ENCODE data around the gene KLHL30. TPM values are rescaled to one million over a fixed set of nuclear protein-coding genes. Genes with fewer than 3 reads are reported as not detected.
"Not testable (repeated sequence)": the region's sequence is repeated elsewhere in the genome, so short reads cannot be mapped to it uniquely, and the experiment has no call there.

The KLHL30 gene
- total RNA-seq, 1 donor from 2014 or later, result 1.1 TPM

DNA sequence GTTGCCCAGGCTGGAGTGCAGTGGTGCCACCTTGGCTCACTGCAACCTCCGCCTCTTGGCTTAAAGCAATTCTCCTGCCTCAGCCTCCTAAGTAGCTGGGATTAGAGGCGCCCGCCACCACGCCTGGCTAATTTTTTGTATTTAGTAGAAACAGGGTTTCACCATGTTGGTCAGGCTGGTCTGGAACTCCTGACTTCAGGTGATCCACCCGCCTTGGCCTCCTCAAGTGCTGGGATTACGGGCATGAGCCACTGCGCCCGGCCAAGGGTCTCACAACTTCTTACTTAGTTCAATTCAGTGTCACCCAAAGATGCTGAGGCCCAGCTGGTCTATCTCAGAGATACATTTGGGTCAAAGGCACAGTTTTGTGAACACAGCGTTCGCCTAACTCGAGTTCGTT is 22.8 kb upstream of the KLHL30 start:
- ATAC-seq; DNase-seq (ENCODE audit: low spot score); intact Hi-C loops (cut with DNase I): not testable (repeated sequence)

GRCh38 chr2:238116298-238117198 is 21.9 kb upstream of the KLHL30 start:
- ATAC-seq, result no peak
- DNase-seq (ENCODE audit: low spot score), result no peak
- intact Hi-C loops (cut with DNase I), result no loop called here

DNA sequence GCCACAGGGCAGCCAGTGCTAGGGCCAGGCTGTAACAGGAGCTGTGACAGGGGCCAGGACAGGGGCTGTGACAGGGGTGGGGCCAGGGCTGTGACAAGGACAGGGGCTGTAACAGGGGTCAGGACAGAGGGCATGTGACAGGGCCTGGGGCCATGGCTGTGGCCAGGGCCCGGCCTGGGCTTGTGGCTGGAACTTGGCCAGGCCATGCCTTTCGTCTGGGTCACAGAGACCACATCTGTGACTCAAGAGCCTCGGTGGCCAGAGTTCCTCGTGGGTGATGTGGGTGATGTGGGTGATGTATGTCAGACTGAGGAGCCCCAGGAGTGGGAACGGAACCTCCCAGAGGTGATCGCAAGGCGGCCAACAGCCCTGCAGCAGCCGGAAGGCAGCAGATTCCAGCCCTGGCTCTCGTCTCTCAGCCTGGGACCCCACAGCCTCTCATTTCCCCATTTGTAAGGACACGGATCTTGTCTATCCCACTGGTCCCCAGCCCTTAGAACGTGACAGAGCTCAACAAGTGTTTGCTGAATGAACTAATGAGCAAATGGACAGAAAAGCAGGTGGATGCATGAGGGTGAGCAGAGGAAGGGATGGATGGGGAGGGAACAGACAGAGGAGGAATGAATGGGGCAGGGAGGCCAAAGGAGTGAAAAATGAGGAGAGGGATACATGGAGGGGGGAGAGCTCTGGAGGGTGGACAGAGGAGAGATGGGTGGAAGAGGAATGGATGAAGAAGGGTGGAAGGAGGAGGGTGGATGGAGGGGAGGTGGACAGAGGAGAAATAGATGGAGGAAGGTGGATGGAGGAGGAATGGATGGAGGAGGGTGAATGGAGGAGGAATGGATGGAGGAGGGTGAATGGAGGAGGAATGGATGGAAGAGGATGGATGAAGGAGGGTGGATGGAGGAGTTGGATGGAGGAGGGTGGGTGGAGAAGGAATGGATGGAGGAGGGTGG is 21.0 kb upstream of the KLHL30 start:
- ATAC-seq (no peak), DNase-seq (ENCODE audit: low spot score) (no peak)

DNA sequence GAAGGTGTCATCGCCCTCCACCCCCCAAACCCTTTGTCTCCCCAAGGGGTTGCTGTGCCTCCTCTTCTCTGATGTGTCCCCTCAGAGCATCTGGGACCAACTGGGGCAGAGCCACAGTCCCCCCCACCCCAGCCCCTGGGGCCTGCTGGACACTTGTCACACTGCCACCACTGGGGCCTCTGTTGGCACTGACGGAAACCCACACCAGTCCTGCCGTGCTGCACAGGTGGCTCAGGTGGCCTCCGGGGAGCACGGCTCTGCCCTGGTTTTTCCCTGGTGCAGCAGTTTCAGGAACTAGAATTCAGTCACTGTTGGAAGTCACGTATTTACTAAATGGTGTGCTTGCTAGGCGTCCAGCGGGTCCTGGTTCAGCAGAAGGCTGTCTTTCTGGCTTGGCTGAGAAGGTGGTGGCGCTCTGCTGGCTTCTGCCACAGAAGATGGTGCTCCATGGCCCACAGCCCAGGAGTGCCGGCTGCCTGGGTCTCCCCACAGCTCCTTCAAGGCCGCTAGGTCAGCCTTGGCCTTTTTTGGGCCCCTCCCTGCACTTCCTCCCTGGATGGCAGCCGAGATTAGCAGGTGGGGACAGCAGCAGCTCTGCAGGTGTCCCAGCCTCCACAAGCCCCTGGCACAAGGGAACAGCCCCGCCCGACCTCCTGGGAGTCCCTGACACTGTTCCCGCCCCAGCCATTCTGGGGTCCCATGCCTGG is 18.6 kb upstream of the KLHL30 start:
- DNase-seq (ENCODE audit: low spot score) (no peak), ATAC-seq (no peak)
- intact Hi-C loops (cut with DNase I), result no loop called here

More for the DNA sequence above, 21.0 kb upstream of the KLHL30 start:
- intact Hi-C loops (cut with DNase I), result no loop called here

DNA sequence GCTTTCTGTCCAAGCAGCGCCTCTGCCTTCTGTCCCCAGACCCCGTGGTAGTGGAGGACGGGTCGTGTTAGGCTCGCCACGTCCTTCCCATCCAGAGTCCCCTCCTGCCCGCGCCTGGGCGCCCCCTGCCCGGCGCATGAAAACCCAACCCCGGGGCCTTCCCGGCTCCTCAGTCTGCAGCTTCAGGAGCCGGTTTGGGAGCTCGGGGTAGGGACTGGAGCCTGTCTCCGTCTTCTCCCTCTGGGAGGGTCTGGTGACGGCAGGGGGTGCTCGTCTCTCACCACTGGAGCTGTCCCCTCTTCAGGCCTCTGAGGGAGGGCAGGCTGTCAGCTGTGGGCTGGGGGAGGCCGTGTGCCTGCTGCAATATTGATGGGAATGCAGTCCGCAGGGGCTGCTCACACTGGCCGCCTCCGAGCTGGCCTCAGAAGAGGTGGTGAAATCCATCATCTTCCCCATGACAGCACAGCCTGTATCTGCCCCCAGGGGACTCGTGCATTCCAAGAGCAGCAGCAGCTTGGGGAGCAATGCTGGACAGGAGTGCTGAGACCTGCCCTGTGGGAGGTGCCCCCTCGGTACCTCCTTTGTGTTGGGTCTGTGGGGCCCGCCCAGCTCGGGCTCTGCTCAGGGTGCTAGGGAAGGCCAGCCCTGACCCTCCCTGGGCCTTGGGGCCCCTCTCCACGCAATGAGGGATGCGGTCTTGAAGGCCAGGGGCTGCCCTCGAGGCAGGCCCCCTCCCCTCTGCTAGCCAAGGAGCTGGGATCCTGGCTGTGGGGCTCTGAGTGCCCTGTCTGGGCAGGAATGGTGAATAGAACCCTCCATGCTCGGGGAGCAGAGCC is 17.8 kb upstream of the KLHL30 start:
- intact Hi-C loops (cut with DNase I), result no loop called here
- no peak for DNase-seq (ENCODE audit: low spot score)
- ATAC-seq, result no peak

- ATAC-seq (no peak), DNase-seq (ENCODE audit: low spot score) (no peak)
- intact Hi-C loops (cut with DNase I), result no loop called here
Observed at GRCh38 chr2:238121511-238122286, 16.8 kb upstream of the KLHL30 start.

DNA sequence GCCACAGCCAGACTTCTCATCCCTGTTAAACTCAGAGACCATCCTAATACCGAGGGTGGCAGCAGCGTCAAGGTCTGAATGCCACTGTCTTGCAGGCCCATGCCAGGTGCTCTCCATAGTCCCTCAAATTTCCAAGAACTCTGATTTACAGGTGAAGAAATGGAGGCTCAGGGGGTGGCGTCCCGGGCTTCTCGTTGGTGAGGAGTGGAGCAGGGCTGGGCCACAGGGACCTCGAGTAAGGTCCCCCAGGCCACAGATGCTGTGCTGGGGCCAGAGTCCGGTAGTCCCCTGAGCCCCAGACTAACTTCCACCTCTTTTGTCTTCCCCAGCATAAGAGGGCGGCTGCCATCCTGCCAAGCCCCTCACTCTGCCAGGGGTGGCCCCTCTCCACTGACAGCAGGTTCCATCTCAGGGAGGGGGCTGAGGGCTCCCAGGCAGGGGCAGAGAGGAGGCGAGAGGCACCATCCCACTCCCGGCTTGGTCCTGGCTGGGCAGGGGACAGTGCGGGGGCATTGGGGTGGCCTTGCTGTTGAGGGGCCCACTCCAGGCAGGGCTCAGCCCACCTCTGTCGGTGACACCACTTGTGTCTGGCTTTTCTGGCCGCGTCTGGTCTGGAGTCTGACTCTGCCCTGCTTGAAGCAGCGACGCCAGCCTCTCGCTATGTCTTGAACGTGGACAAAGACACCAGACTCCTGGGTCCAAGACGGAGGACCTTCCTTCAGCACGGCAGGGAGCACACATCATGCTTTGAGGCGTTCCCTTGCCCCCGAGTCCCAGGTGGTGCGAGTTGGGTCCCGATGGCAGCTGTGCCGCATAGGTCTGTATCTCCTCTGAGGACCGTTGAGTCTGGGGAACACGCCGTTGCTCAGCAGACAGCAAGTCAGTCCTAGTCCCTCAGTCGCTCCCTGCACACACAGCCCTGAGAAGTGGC is 15.9 kb upstream of the KLHL30 start:
- no peak for DNase-seq (ENCODE audit: low spot score)
- intact Hi-C loops (cut with DNase I), result no loop called here

DNA sequence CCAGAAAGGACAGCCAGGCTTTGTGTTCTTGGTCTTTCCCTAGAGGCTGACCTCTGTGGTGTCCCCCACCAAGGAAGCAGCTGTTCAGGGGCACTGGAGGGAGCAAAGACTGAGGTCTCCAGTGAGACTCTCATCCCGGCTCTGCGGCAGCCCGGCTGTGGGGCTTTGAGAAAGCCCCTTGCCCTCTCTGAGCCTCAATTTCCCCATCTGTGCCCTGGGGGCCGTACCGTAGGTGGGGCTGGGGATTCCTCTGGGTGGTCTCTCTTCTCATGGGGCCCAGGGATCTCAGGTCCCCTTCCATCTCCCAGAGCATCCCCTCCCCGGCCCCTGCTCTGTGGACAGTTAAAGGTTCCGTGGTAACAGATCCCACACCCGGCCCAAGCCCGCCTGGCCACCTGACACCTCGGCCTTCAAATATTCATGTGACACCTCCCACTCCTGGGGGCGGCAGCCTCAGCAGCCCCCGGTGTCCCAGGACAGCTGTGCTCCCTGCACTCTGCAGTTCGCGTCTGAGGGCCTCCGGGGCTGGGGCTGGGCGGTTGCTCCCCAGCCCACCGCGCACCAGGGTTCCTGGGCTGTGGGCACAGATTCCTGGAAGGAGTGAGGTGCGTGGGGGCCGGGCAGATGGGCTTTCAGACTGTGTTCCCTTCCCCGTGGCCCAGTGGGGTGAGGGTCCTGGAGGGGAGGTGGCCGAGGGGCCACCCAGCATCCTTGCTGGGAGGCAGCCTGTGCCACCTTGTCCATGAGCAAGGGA is 15.1 kb upstream of the KLHL30 start:
- intact Hi-C loops (cut with DNase I), result no loop called here
- no peak for ATAC-seq
- DNase-seq (ENCODE audit: low spot score), result no peak

More for the DNA sequence above, 15.9 kb upstream of the KLHL30 start:
- ATAC-seq, result no peak

DNA sequence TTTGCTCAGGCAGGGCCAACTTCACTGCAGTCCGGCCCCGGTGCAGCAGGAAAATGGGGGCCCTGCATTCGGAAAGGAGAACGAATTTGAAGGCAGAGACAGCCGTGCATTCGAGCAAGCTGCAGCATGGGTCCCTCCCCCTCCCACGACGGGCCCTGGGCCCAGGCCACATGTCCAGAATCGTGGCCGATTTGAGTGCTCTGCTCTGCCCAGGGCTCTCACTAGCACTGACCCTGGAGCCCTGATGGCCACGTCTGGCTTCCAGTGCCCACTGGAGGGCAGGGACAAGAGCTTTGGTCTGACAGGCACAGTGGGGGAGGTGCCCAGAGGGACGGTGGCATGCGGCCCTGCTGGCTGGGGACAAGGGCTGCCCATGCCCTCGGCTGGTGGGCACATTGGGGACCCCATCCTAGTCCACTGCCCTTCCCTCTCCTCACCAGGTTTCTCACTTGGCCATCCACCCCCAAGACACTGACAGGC is 14.4 kb upstream of the KLHL30 start:
- no peak for DNase-seq (ENCODE audit: low spot score)

GRCh38 chr2:238124488-238125126 is 13.9 kb upstream of the KLHL30 start:
- intact Hi-C loops (cut with DNase I), result no loop called here
- ATAC-seq, result no peak
- no peak for DNase-seq (ENCODE audit: low spot score)

More for the DNA sequence above, 14.4 kb upstream of the KLHL30 start:
- intact Hi-C loops (cut with DNase I), result no loop called here
- no peak for ATAC-seq

- intact Hi-C loops (cut with DNase I), result no loop called here
- ATAC-seq (no peak), DNase-seq (ENCODE audit: low spot score) (no peak)
Observed at GRCh38 chr2:238125127-238125885, 13.2 kb upstream of the KLHL30 start.

- no peak for ATAC-seq
- intact Hi-C loops (cut with DNase I), result no loop called here
- no peak for DNase-seq (ENCODE audit: low spot score)
Observed at GRCh38 chr2:238126338-238126737, 12.1 kb upstream of the KLHL30 start.

DNA sequence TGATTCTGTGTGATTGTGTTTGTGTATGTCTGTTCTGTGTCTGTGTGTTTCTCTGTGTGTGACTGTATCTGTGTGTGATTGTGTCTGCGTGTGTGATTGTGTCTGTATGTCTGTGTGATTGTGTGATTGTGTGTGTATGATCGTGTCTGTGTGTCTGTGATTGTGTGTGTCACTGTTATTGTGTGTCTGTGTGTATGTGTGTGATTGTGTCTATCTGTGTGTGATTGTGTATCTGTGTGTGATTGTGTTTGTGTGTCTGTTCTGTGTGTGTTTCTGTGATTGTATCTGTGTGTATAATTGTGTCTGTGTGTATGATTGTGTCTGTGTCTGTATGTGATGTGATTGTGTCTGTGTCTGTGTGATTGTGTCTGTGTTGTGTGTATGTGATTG is 11.7 kb upstream of the KLHL30 start:
- ATAC-seq (no peak), DNase-seq (ENCODE audit: low spot score) (no peak)
- intact Hi-C loops (cut with DNase I), result no loop called here

DNA sequence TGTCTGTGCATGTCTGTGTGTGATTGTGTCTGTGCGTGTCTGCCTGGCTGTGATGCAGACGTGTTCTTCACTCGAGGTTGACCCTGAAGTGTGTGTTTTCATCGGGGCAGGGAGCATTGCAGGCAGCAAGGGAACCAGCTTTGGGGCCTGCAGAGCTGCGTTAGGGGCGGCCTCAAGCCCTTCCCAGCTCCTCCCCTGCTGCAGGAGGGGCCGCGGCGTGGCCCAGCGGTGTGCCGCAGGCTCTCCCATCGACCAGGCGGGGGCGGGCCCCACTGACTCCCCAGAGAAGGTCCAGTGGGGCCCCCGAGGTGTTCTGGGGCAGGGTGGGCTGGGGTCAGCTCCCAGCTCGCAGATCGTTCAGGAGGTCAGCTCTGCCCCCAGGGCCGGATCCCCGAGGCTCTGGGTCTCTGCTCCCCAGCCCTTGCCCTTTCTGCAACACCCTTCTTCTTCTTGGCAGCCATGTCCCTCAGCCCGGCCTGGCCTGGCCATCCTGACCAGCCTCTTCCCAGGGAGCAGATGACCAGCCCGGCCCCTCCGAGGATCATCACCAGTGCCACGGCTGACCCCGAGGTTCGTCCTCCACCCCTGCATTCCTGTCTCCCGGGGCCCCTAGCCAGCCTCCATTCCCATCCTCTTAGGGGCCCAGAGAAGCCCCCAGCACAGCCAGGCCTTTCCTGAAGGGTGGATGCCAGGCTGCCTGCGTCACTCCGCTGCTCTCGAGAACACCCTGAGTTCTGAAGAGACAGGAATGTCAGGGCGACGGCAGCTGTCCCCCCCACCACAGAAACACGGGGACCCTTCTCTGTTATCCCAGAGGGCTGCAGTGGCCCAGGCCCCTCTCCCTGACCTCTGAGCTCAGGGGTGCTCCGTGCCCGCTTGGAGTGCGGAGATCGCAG is 11.1 kb upstream of the KLHL30 start:
- intact Hi-C loops (cut with DNase I), result no loop called here
- ATAC-seq (peak; percentile 82), DNase-seq (ENCODE audit: low spot score) (no peak)

Data from sciatic nerve (tissue), 2 donors.